HL-60/S4 treated with phorbol 12-myristate 13-acetate at 8.2 ng/mL for 4 days and 3 days (cell line): ENCODE data around the gene NBR1.
"Not testable (repeated sequence)": the region's sequence is repeated elsewhere in the genome, so short reads cannot be mapped to it uniquely, and the experiment has no call there.

Source experiments
- in situ Hi-C: fragments of 300-500 bp; cut with MboI; formaldehyde crosslinking; loops from 2 replicates; pipeline ENCODE4 v1.15.0; 2022; ENCODE audit warnings: low sequenced_read_pairs

NBR1 gene

GRCh38 chr17:43240596-43241352 lies 69.8 kb downstream of the NBR1 start:
- in situ Hi-C loops = not testable (repeated sequence)

- in situ Hi-C loops = not testable (repeated sequence)
Measured at GRCh38 chr17:43246456-43246855, 75.4 kb downstream of the NBR1 start.
